Measurements from ENCODE around the gene AP5Z1.

The AP5Z1 gene

GRCh38 chr7:4775250-4775847, at the start of gene AP5Z1:
AP5Z1 (plus strand) TSS chr7:4775623; CDS start chr7:4775716, 93 bp downstream.
- peak; percentile 94 for DNase-seq

- no peak for DNase-seq
These were observed 49.5 kb upstream of the AP5Z1 start for GRCh38 chr7:4725850-4726450.

- DNase-seq = no peak
These were observed 48.9 kb upstream of the AP5Z1 start for GRCh38 chr7:4726566-4726965.

GRCh38 chr7:4727914-4728705, 47.3 kb upstream of the AP5Z1 start:
- DNase-seq = no peak

GRCh38 chr7:4729266-4729665, 46.2 kb upstream of the AP5Z1 start:
- DNase-seq = no peak

GRCh38 chr7:4730276-4730675, 45.1 kb upstream of the AP5Z1 start:
- DNase-seq = no peak

- DNase-seq = no peak
These were observed 44.5 kb upstream of the AP5Z1 start for GRCh38 chr7:4730971-4731370.

GRCh38 chr7:4731803-4732202, 43.6 kb upstream of the AP5Z1 start:
- DNase-seq = no peak

GRCh38 chr7:4733936-4734528, 41.4 kb upstream of the AP5Z1 start:
- no peak for DNase-seq

- no peak for DNase-seq
These were observed 40.7 kb upstream of the AP5Z1 start for GRCh38 chr7:4734587-4735345.

- DNase-seq = no peak
These were observed 38.1 kb upstream of the AP5Z1 start for GRCh38 chr7:4737300-4737699.

GRCh38 chr7:4738711-4739527, 36.5 kb upstream of the AP5Z1 start:
- DNase-seq = no peak

- no peak for DNase-seq
These were observed 35.9 kb upstream of the AP5Z1 start for GRCh38 chr7:4739528-4739992.

- no peak for DNase-seq
These were observed 34.6 kb upstream of the AP5Z1 start for GRCh38 chr7:4740796-4741195.

GRCh38 chr7:4742051-4742573, 33.3 kb upstream of the AP5Z1 start:
- no peak for DNase-seq

GRCh38 chr7:4742852-4743251, 32.6 kb upstream of the AP5Z1 start:
- no peak for DNase-seq

GRCh38 chr7:4744391-4745264, 30.8 kb upstream of the AP5Z1 start:
- DNase-seq = peak; percentile 96

GRCh38 chr7:4745265-4745919, 30.0 kb upstream of the AP5Z1 start:
- no peak for DNase-seq

GRCh38 chr7:4745971-4746919, 29.2 kb upstream of the AP5Z1 start:
- DNase-seq = no peak
